ENCODE data around the gene CHST4. TPM values are rescaled to one million over a fixed set of nuclear protein-coding genes. Genes with fewer than 3 reads are reported as not detected.

CHST4 gene
- total RNA-seq, 4 donors from 2014 or later: 0.15 to 4.3 TPM; not detected in 2

- WGBS, 2 donors (ENCODE audit: low coverage in 1 of 2): 39 to 45% methylated on average over 6 to 7 of the region's 9 CpGs
- Histone ChIP-seq H3K36me3 (no peaks in the 10 kb centered on the region), H3K27ac (peak overlapping the region in 1 of 4 donors; percentile 72), H3K4me3 (no peak overlapping the region), H3K9me3 (no peaks in the 10 kb centered on the region), H3K27me3 (no peaks in the 10 kb centered on the region), H3K4me1 (peaks cover 0 to 7% (median 0%) of the 10 kb centered on the region in 3 donors)
- no peak for TF ChIP-seq EP300 (IDR thresholded peaks at IDR 0.05)
- TF ChIP-seq POLR2A (IDR thresholded peaks at IDR 0.05): no peak
- no peak for TF ChIP-seq POLR2AphosphoS5 (IDR thresholded peaks at IDR 0.05)
- no peak for TF ChIP-seq CTCF (IDR thresholded peaks at IDR 0.05)
- ATAC-seq: no peak
Measured at GRCh38 chr16:71565812-71566700, 39.8 kb downstream of the CHST4 start.

- no peak overlapping the region for H3K27ac ChIP-seq
- 87% methylated on average over 2 of the region's 8 CpGs; no CpG with 5 or more reads in 1 of the 2 donors for WGBS, 2 donors (ENCODE audit: low coverage in 1 of 2)
- H3K9me3 ChIP-seq: no peaks in the 10 kb centered on the region
- ATAC-seq: no peak
- no peak for TF ChIP-seq CTCF (IDR thresholded peaks at IDR 0.05)
- no peak for TF ChIP-seq EP300 (IDR thresholded peaks at IDR 0.05)
- no peak for TF ChIP-seq POLR2AphosphoS5 (IDR thresholded peaks at IDR 0.05)
- no peak for TF ChIP-seq POLR2A (IDR thresholded peaks at IDR 0.05)
- peaks cover 0 to 7% (median 0%) of the 10 kb centered on the region in 3 donors for H3K4me1 ChIP-seq
- H3K27me3 ChIP-seq: no peaks in the 10 kb centered on the region
- no peaks in the 10 kb centered on the region for H3K36me3 ChIP-seq
- no peak overlapping the region for H3K4me3 ChIP-seq
Measured at GRCh38 chr16:71567931-71568330, 41.7 kb downstream of the CHST4 start.

- Histone ChIP-seq H3K4me1 (peaks cover 0 to 7% (median 0%) of the 10 kb centered on the region in 3 donors), H3K27ac (no peak overlapping the region), H3K36me3 (no peaks in the 10 kb centered on the region), H3K27me3 (no peaks in the 10 kb centered on the region), H3K4me3 (no peak overlapping the region), H3K9me3 (no peaks in the 10 kb centered on the region)
- WGBS, 2 donors (ENCODE audit: low coverage in 1 of 2): 20 to 40% methylated on average over 1 to 4 of the region's 4 CpGs
- no peak for ATAC-seq
- TF ChIP-seq POLR2A (IDR thresholded peaks at IDR 0.05): no peak
- TF ChIP-seq POLR2AphosphoS5 (IDR thresholded peaks at IDR 0.05): no peak
- no peak for TF ChIP-seq CTCF (IDR thresholded peaks at IDR 0.05)
- TF ChIP-seq EP300 (IDR thresholded peaks at IDR 0.05): no peak
Measured at GRCh38 chr16:71568551-71568950, 42.3 kb downstream of the CHST4 start.

- no peaks in the 10 kb centered on the region for H3K4me1 ChIP-seq
- WGBS, 2 donors (ENCODE audit: low coverage in 1 of 2): 82 to 83% methylated on average over 1 to 3 of the region's 4 CpGs
- H3K36me3 ChIP-seq: no peaks in the 10 kb centered on the region
- ATAC-seq: no peak
- TF ChIP-seq POLR2AphosphoS5 (IDR thresholded peaks at IDR 0.05): no peak
- no peak for TF ChIP-seq CTCF (IDR thresholded peaks at IDR 0.05)
- no peak for TF ChIP-seq EP300 (IDR thresholded peaks at IDR 0.05)
- TF ChIP-seq POLR2A (IDR thresholded peaks at IDR 0.05): no peak
- no peaks in the 10 kb centered on the region for H3K27me3 ChIP-seq
- H3K27ac ChIP-seq: no peak overlapping the region
- H3K4me3 ChIP-seq: no peak overlapping the region
- H3K9me3 ChIP-seq: no peaks in the 10 kb centered on the region
Measured at GRCh38 chr16:71569621-71570020, 43.4 kb downstream of the CHST4 start.

- no peaks in the 10 kb centered on the region for H3K36me3 ChIP-seq
- no peak for TF ChIP-seq POLR2A (IDR thresholded peaks at IDR 0.05)
- no peaks in the 10 kb centered on the region for H3K27me3 ChIP-seq
- WGBS, 2 donors (ENCODE audit: low coverage in 1 of 2): 86 to 92% methylated on average over 5 to 6 of the region's 8 CpGs
- no peak overlapping the region for H3K4me3 ChIP-seq
- no peak for ATAC-seq
- H3K4me1 ChIP-seq: no peaks in the 10 kb centered on the region
- no peak overlapping the region for H3K27ac ChIP-seq
- H3K9me3 ChIP-seq: no peaks in the 10 kb centered on the region
Measured at GRCh38 chr16:71570144-71570543, 43.9 kb downstream of the CHST4 start.

All from gastroesophageal sphincter (tissue), 4 donors.